Parathyroid adenoma (tissue), 2 donors: Measurements from ENCODE around the gene RALGAPB.

Experiments used
- H2AFZ ChIP-seq: fragments of 300-600 bp; sonication (generic); one replicate; pipeline ENCODE4 v1.7.0; 2017; ENCODE audit warnings: antibody characterized with exemption, mild to moderate bottlenecking
- H3K27ac ChIP-seq: fragments of 300-600 bp; sonication (generic); one replicate; pipeline ENCODE4 v1.7.0; 2017
- H3K27me3 ChIP-seq: fragments of 300-600 bp; sonication (generic); one replicate; pipeline ENCODE4 v1.7.0; 2017; ENCODE audit warnings: low read length; ENCODE audit not compliant: control insufficient read depth, insufficient read depth
- H3K36me3 ChIP-seq: fragments of 300-600 bp; sonication (generic); one replicate; pipeline ENCODE4 v1.7.0; 2017; ENCODE audit warnings: low read length; ENCODE audit not compliant: control insufficient read depth, insufficient read depth
- H3K4me1 ChIP-seq: fragments of 300-600 bp; sonication (generic); one replicate; pipeline ENCODE4 v1.7.0; 2017; ENCODE audit warnings: control low read depth
- H3K4me2 ChIP-seq: fragments of 300-600 bp; sonication (generic); one replicate; pipeline ENCODE4 v1.7.0; 2017; ENCODE audit warnings: low read length
- H3K4me3 ChIP-seq: fragments of 300-600 bp; sonication (generic); one replicate; pipeline ENCODE4 v1.7.0; 2017; ENCODE audit warnings: low read depth, low read length
- H3K79me2 ChIP-seq: fragments of 300-600 bp; sonication (generic); one replicate; pipeline ENCODE4 v1.7.0; 2017; ENCODE audit warnings: control low read depth
- H3K9ac ChIP-seq: fragments of 300-600 bp; sonication (generic); one replicate; pipeline ENCODE4 v1.7.0; 2017; ENCODE audit warnings: mild to moderate bottlenecking
- H3K9me3 ChIP-seq: fragments of 300-600 bp; sonication (generic); one replicate; pipeline ENCODE4 v1.7.0; 2017; ENCODE audit warnings: low read length; ENCODE audit not compliant: control insufficient read depth
- CTCF ChIP-seq: fragments of 300-600 bp; sonication (generic); IDR thresholded peaks from one replicate; pipeline ENCODE4 v1.7.0; 2017; ENCODE audit warnings: antibody characterized with exemption, mild to moderate bottlenecking
- donor health status: primary hyperparathyroidism.

Gene RALGAPB

GRCh38 chr20:38433304-38433972 lies 39.2 kb upstream of the RALGAPB start:
- Histone ChIP-seq H3K4me2 (no peak overlapping the region), H3K9me3 (no peaks in the 10 kb centered on the region), H3K27me3 (no peaks in the 10 kb centered on the region), H3K9ac (no peak overlapping the region), H3K4me1 (no peaks in the 10 kb centered on the region), H3K79me2 (peaks cover 7% of the 10 kb centered on the region), H3K27ac (no peak overlapping the region), H3K4me3 (peak overlapping the region; percentile 74), H2AFZ (no peak overlapping the region), H3K36me3 (no peaks in the 10 kb centered on the region)
- no peak for TF ChIP-seq CTCF

GRCh38 chr20:38434301-38434741 lies 38.3 kb upstream of the RALGAPB start:
- H2AFZ ChIP-seq = peak overlapping the region; percentile 89
- H3K4me3 ChIP-seq = peak overlapping the region; percentile 74
- no peak for TF ChIP-seq CTCF
- no peaks in the 10 kb centered on the region for H3K9me3 ChIP-seq
- H3K36me3 ChIP-seq = no peaks in the 10 kb centered on the region
- peak overlapping the region; percentile 76 for H3K27ac ChIP-seq
- no peaks in the 10 kb centered on the region for H3K4me1 ChIP-seq
- H3K9ac ChIP-seq = peak overlapping the region; percentile 40
- peak overlapping the region; percentile 90 for H3K4me2 ChIP-seq
- H3K79me2 ChIP-seq = peaks cover 5% of the 10 kb centered on the region
- no peaks in the 10 kb centered on the region for H3K27me3 ChIP-seq

- peaks cover 5% of the 10 kb centered on the region for H3K79me2 ChIP-seq
- peak within 1 kb of the TSS; percentile 74 for H3K4me3 ChIP-seq
- no peaks in the 10 kb centered on the region for H3K4me1 ChIP-seq
- peak within 1 kb of the TSS; percentile 40 for H3K9ac ChIP-seq
- peak within 1 kb of the TSS; percentile 90 for H3K4me2 ChIP-seq
- no peaks in the 10 kb centered on the region for H3K9me3 ChIP-seq
- H3K27ac ChIP-seq = peak within 1 kb of the TSS; percentile 76
- no peaks in the 10 kb centered on the region for H3K36me3 ChIP-seq
- peak within 1 kb of the TSS; percentile 89 for H2AFZ ChIP-seq
- H3K27me3 ChIP-seq = no peaks in the 10 kb centered on the region
- peak; percentile 100 for TF ChIP-seq CTCF
Observed at GRCh38 chr20:38434770-38435554, 37.7 kb upstream of the RALGAPB start, which contains the start of gene SNHG17. TSS of gene SNHG17 (minus strand) at chr20:38435328.

- Histone ChIP-seq H3K9ac (no peak overlapping the region), H3K36me3 (no peaks in the 10 kb centered on the region), H3K79me2 (peaks cover 5% of the 10 kb centered on the region), H3K4me2 (no peak overlapping the region), H3K9me3 (no peaks in the 10 kb centered on the region), H3K27me3 (no peaks in the 10 kb centered on the region), H2AFZ (peak overlapping the region; percentile 89), H3K4me3 (peak overlapping the region; percentile 74), H3K4me1 (no peaks in the 10 kb centered on the region), H3K27ac (no peak overlapping the region)
- no peak for TF ChIP-seq CTCF
Observed at GRCh38 chr20:38435555-38435939, 37.1 kb upstream of the RALGAPB start.
